ENCODE data around the gene GK. TPM values are rescaled to one million over a fixed set of nuclear protein-coding genes. Genes with fewer than 3 reads are reported as not detected.

Gene GK
- total RNA-seq, 1 experiment from 2014 or later = 9.8 TPM

GRCh38 chrX:30715976-30716375, 62.8 kb downstream of the GK start:
- no peak overlapping the region for H3K27ac Mint-ChIP-seq

More at GRCh38 chrX:30715976-30716375, 62.8 kb downstream of the GK start:
- no peak overlapping the region for H2BK5ac ChIP-seq (ENCODE audit: insufficient read length, low read length)
- no peak for TF ChIP-seq CTCF (conservative IDR thresholded peaks at IDR 0.05)
- WGBS (ENCODE audit: extremely low coverage, insufficient read length, low lambda C conversion rate) = no CpG with 5 or more reads among the region's 2 CpGs
- no peak overlapping the region for H3K27ac ChIP-seq (ENCODE audit: insufficient read length, low read depth, low read length)
- no peak overlapping the region for H2AFZ ChIP-seq (ENCODE audit: low read length)
- Mint-ChIP-seq H3K27me3 (ENCODE audit: low read depth) (no peaks in the 10 kb centered on the region), H3K9me3 (peaks cover 0 to 37% of the 10 kb centered on the region in 2 experiments; a peak in 4 of 5 replicates), H3K4me3 (no peak overlapping the region), H3K36me3 (ENCODE audit: insufficient read depth in 1 of 3, low read depth in 3 of 3) (peaks cover 4 to 9% (median 8%) of the 10 kb centered on the region in 3 experiments; a peak in 4 of 7 replicates), H3K4me1 (no peaks in the 10 kb centered on the region)
- H3K4ac ChIP-seq (ENCODE audit: low read depth, low read length) = no peak overlapping the region
- DNase-seq = no peak
- no peak overlapping the region for H3K14ac ChIP-seq (ENCODE audit: insufficient read depth, low read length)
- H3K56ac ChIP-seq (ENCODE audit: insufficient read length, low read depth, low read length) = no peak overlapping the region
- H2AK5ac ChIP-seq (ENCODE audit: insufficient read length, low read length) = no peak overlapping the region
- H3K18ac ChIP-seq (ENCODE audit: insufficient read length, low read depth, low read length) = no peak overlapping the region
- H3K23me2 ChIP-seq (ENCODE audit: insufficient read length, low read depth, low read length, poor library complexity, severe bottlenecking) = no peaks in the 10 kb centered on the region
- H4K20me1 ChIP-seq (ENCODE audit: control insufficient read depth, insufficient read depth, insufficient read length) = no peaks in the 10 kb centered on the region
- H4K91ac ChIP-seq (ENCODE audit: insufficient read length, low read depth, low read length) = no peak overlapping the region
- no peaks in the 10 kb centered on the region for H3K9me3 ChIP-seq (ENCODE audit: control insufficient read depth, low read depth, low read length)
- H3K4me2 ChIP-seq (ENCODE audit: insufficient read depth, insufficient read length, low read length) = no peak overlapping the region
- H4K5ac ChIP-seq (ENCODE audit: insufficient read length, low read depth, low read length) = no peak overlapping the region
- H3K4me1 ChIP-seq (ENCODE audit: insufficient read depth, low read length) = no peaks in the 10 kb centered on the region
- H3K9ac ChIP-seq (ENCODE audit: extremely low read depth, insufficient read length, low read length) = no peak overlapping the region
- no peak overlapping the region for H4K8ac ChIP-seq (replicated peaks; ENCODE audit: insufficient read length, low read depth, low read length)
- no peaks in the 10 kb centered on the region for H3K27me3 ChIP-seq (ENCODE audit: insufficient read depth, low read length)
- H2BK20ac ChIP-seq (ENCODE audit: low read depth, low read length, poor library complexity, severe bottlenecking) = no peak overlapping the region
- H2BK120ac ChIP-seq (ENCODE audit: low read depth, low read length, poor library complexity, severe bottlenecking) = no peak overlapping the region
- no peak overlapping the region for H2BK12ac ChIP-seq (ENCODE audit: insufficient read length, low read depth, low read length)
- no peaks in the 10 kb centered on the region for H3K79me1 ChIP-seq (ENCODE audit: insufficient read depth, low read depth, low read length, poor library complexity, severe bottlenecking)
- no peak overlapping the region for H3K23ac ChIP-seq (ENCODE audit: insufficient read length, low read depth, low read length)
- no peaks in the 10 kb centered on the region for H3K79me2 ChIP-seq (ENCODE audit: insufficient read depth, low read length)
- H3T11ph ChIP-seq (ENCODE audit: low read length) = no peak overlapping the region
- no peak overlapping the region for H2BK15ac ChIP-seq (ENCODE audit: low read depth, low read length)
